Body of pancreas (tissue), 4 donors: ENCODE measurements around the gene FOXJ3.

Source experiments
- CTCF ChIP-seq, 7 experiments: fragments of 450-650 bp in 4 of 7; fragments of 200-600 bp in 3 of 7; sonication (generic) in 3 of 7; IDR thresholded peaks; one replicate each; pipeline ENCODE4 v1.5.1; 2016 to 2019; ENCODE audit warnings: antibody characterized with exemption in 7 of 7
- POLR2A ChIP-seq, 3 donors: fragments of 450-650 bp; IDR thresholded peaks; one replicate each; pipeline ENCODE4 v1.6.1; 2016; ENCODE audit warnings: antibody characterized with exemption in 3 of 3, mild to moderate bottlenecking in 2 of 3

DNA sequence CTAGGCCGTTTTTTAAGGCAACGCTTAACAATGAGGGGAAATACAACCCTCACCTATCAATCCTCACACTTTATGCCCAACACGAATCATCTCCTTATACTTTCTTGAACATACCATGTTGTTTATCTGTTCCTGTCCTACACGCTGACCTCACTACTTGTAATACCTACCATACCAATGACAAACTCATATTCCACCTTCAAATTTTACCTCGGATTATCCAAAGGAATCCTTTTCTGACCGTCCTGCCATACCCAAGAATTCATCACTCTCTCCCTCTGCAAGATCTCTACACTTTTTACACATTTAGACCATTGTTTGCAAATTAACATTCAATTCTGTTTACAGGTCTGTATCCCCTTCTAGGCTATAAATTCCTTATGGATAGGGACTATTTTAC lies 106.1 kb downstream of the FOXJ3 start:
- TF ChIP-seq CTCF (IDR thresholded peaks at IDR 0.05) (no peak), POLR2A (IDR thresholded peaks at IDR 0.05) (no peak)
